ENCODE measurements around the gene SLC49A4. TPM values are rescaled to one million over a fixed set of nuclear protein-coding genes. Genes with fewer than 3 reads are reported as not detected.

The SLC49A4 gene
- total and polyA plus RNA-seq, 2 of the 8 experiments (the other 6 are each of a cell fraction or from before 2014, with no cell fraction given), result 9.5 to 10.2 TPM

GRCh38 chr3:122890720-122891220 is 95.9 kb downstream of the SLC49A4 start:
- Histone ChIP-seq H4K20me1 (replicated peaks in 1 of 2; ENCODE audit: control insufficient read depth in 1 of 2, insufficient read depth in 2 of 2, low read length in 2 of 2) (no peaks in the 10 kb centered on the region), H3K4me3 (ENCODE audit: extremely low read depth in 1 of 4, insufficient read depth in 2 of 4, low read depth in 3 of 4, low read length in 4 of 4) (no peak overlapping the region), H3K27ac (ENCODE audit: low read depth, low read length) (no peak overlapping the region), H3K27me3 (replicated peaks in 1 of 4; ENCODE audit: control insufficient read depth in 3 of 4, extremely low read depth in 1 of 4, insufficient read depth in 3 of 4, low read length in 3 of 4) (no peaks in the 10 kb centered on the region), H2BK12ac (ENCODE audit: low read depth, low read length) (peak overlapping the region; percentile 90; the same call in 1 of the 2 replicates), H3K14ac (ENCODE audit: insufficient read length) (no peak overlapping the region), H3K4me2 (ENCODE audit: insufficient read depth in 1 of 2, low read depth in 2 of 2, low read length in 2 of 2) (0 out of 4 replicates have a peak overlapping the region, but pooled peaks of 1 of the 2 experiments have one; percentile 9), H4K5ac (ENCODE audit: insufficient read length, low read depth, low read length) (no peak overlapping the region), H2BK15ac (ENCODE audit: low read length) (peak overlapping the region; percentile 46; the same call in 1 of the 2 replicates), H3K4ac (replicated peaks; ENCODE audit: insufficient read length, low read depth, low read length) (peak overlapping the region; percentile 40), H2AFZ (ENCODE audit: low read length) (peak overlapping the region; percentile 34; the same call in 1 of the 2 replicates), H3K23ac (ENCODE audit: insufficient read length) (no peak overlapping the region), H3K79me2 (ENCODE audit: control insufficient read depth in 1 of 2, insufficient read depth in 2 of 2, low read length in 2 of 2) (no peaks in the 10 kb centered on the region), H2BK20ac (ENCODE audit: low read length) (peak overlapping the region; percentile 88), H2BK5ac (ENCODE audit: low read depth, low read length) (peak overlapping the region; percentile 64; the same call in 1 of the 2 replicates), H3K23me2 (ENCODE audit: low read depth, low read length) (no peaks in the 10 kb centered on the region), H4K8ac (ENCODE audit: extremely low read depth, insufficient read depth, low read length) (no peak overlapping the region), H2BK120ac (replicated peaks; ENCODE audit: low read depth, low read length) (peak overlapping the region; percentile 14), H3K36me3 (ENCODE audit: control insufficient read depth in 2 of 4, insufficient read depth in 4 of 4, low read length in 3 of 4) (no peaks in the 10 kb centered on the region), H4K91ac (replicated peaks; ENCODE audit: insufficient read length, low read length) (peak overlapping the region; percentile 69), H3K4me1 (replicated peaks in 1 of 4; ENCODE audit: control insufficient read depth in 3 of 4, insufficient read depth in 4 of 4, low read length in 3 of 4) (peaks cover 3 to 14% (median 9%) of the 10 kb centered on the region in 4 experiments; a peak in 6 of 7 replicates), H2AK5ac (ENCODE audit: low read depth, low read length) (peak overlapping the region; percentile 77; the same call in 1 of the 2 replicates), H3K9ac (replicated peaks in 1 of 4; ENCODE audit: extremely low read depth in 1 of 4, low read depth in 3 of 4, low read length in 3 of 4) (no peak overlapping the region), H3K9me3 (ENCODE audit: insufficient read depth in 2 of 2, low read depth in 1 of 2, low read length in 1 of 2) (no peaks in the 10 kb centered on the region), H3K56ac (replicated peaks; ENCODE audit: insufficient read length, low read depth, low read length) (no peak overlapping the region), H3K79me1 (ENCODE audit: low read depth, low read length) (no peaks in the 10 kb centered on the region), H3K18ac (ENCODE audit: extremely low read depth, low read length) (peak overlapping the region; percentile 91; the same call in 1 of the 2 replicates)
- FAIRE-seq (no peak), DNase-seq (ENCODE audit: low read depth in 1 of 2, low spot score in 2 of 2) (no peak)
- ChIA-PET CTCF (ENCODE audit: partially characterized antibody) (interaction anchor here (0.7 to 2.4 kb wide), 10 partner anchors 8 to 406 kb away, joined by 3 to 10 read pairs (median 4); no protein-coding TSS in a partner anchor), POLR2A (ENCODE audit: partially characterized antibody) (interaction anchor here (1.1 to 1.5 kb wide), 2 partner anchors 8 to 14 kb away, joined by 3 to 4 read pairs; no protein-coding TSS in a partner anchor)
- 88% methylated on average over 4 of the region's 4 CpGs; no CpG with 5 or more reads in 1 of the 2 experiments for WGBS, 2 experiments (ENCODE audit: extremely low coverage in 1 of 2, insufficient coverage in 1 of 2, insufficient read length in 1 of 2, insufficient replicate concordance in 2 of 2, low coverage in 1 of 2, low lambda C conversion rate in 2 of 2, missing lambda C conversion rate in 1 of 2)
- TF ChIP-seq BRCA1 (IDR thresholded peaks at IDR 0.05; ENCODE audit: low read depth, low read length), result no peak
- TF ChIP-seq, protein P1, sequence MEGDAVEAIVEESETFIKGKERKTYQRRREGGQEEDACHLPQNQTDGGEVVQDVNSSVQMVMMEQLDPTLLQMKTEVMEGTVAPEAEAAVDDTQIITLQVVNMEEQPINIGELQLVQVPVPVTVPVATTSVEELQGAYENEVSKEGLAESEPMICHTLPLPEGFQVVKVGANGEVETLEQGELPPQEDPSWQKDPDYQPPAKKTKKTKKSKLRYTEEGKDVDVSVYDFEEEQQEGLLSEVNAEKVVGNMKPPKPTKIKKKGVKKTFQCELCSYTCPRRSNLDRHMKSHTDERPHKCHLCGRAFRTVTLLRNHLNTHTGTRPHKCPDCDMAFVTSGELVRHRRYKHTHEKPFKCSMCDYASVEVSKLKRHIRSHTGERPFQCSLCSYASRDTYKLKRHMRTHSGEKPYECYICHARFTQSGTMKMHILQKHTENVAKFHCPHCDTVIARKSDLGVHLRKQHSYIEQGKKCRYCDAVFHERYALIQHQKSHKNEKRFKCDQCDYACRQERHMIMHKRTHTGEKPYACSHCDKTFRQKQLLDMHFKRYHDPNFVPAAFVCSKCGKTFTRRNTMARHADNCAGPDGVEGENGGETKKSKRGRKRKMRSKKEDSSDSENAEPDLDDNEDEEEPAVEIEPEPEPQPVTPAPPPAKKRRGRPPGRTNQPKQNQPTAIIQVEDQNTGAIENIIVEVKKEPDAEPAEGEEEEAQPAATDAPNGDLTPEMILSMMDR (IDR thresholded peaks at IDR 0.05; ENCODE audit: control extremely low read depth in 1 of 3, insufficient read depth in 1 of 3, low read depth in 1 of 3, low read length in 3 of 3), result peak in 2 of 3 experiments; percentile 8 to 12; a peak in 2 of 4 replicates

Measured in H1 (cell line).